Measurements from ENCODE around the gene GPR55. TPM values are rescaled to one million over a fixed set of nuclear protein-coding genes. Genes with fewer than 3 reads are reported as not detected.

Gene GPR55
- polyA plus RNA-seq, 1 donor from 2014 or later, result not detected

GRCh38 chr2:230913406-230914143, 11.5 kb downstream of the GPR55 start:
- no peak overlapping the region for H3K9ac ChIP-seq (ENCODE audit: low read length)
- no peaks in the 10 kb centered on the region for H3K27me3 ChIP-seq (ENCODE audit: insufficient read depth, low read depth, low read length)
- no peak overlapping the region for H3K27ac ChIP-seq (ENCODE audit: low read length)
- no peaks in the 10 kb centered on the region for H3K36me3 ChIP-seq (ENCODE audit: insufficient read depth, low read length)
- no peaks in the 10 kb centered on the region for H3K9me3 ChIP-seq (ENCODE audit: low read length)
- H3K4me3 ChIP-seq (ENCODE audit: low read length), result no peak overlapping the region
- H3K79me2 ChIP-seq (replicated peaks; ENCODE audit: insufficient read depth, low read length), result no peaks in the 10 kb centered on the region
- no peak for TF ChIP-seq MXI1 (conservative IDR thresholded peaks at IDR 0.05; ENCODE audit: poor library complexity, severe bottlenecking)
- TF ChIP-seq CTCF (IDR thresholded peaks at IDR 0.05; ENCODE audit: poor library complexity, severe bottlenecking), result peak; percentile 70
- TF ChIP-seq RAD21 (conservative IDR thresholded peaks at IDR 0.05), result peak; percentile 76
- no peak for TF ChIP-seq EZH2 (IDR thresholded peaks at IDR 0.05; ENCODE audit: borderline replicate concordance, insufficient read depth, low read length, poor library complexity, severe bottlenecking)
- peak; percentile 73 for TF ChIP-seq SMC3 (conservative IDR thresholded peaks at IDR 0.05; ENCODE audit: poor library complexity)
- no peak overlapping the region for H3K4me2 ChIP-seq (ENCODE audit: low read length)
- no peaks in the 10 kb centered on the region for H4K20me1 ChIP-seq (ENCODE audit: insufficient read depth)
- no peaks in the 10 kb centered on the region for H3K9me2 ChIP-seq (ENCODE audit: insufficient read depth, low read length)
- H2AFZ ChIP-seq (ENCODE audit: low read depth, low read length), result no peak overlapping the region
- H3F3A ChIP-seq (ENCODE audit: insufficient read depth, low read length, poor library complexity, severe bottlenecking), result no peaks in the 10 kb centered on the region

- Histone ChIP-seq H3K4me3 (ENCODE audit: low read length) (no peak overlapping the region), H3K4me2 (ENCODE audit: low read length) (no peak overlapping the region), H3K36me3 (ENCODE audit: insufficient read depth, low read length) (no peaks in the 10 kb centered on the region), H3K27me3 (ENCODE audit: insufficient read depth, low read depth, low read length) (no peaks in the 10 kb centered on the region), H3K27ac (ENCODE audit: low read length) (no peak overlapping the region), H3F3A (ENCODE audit: insufficient read depth, low read length, poor library complexity, severe bottlenecking) (no peaks in the 10 kb centered on the region), H3K9me2 (ENCODE audit: insufficient read depth, low read length) (no peaks in the 10 kb centered on the region), H3K9me3 (ENCODE audit: low read length) (no peaks in the 10 kb centered on the region), H2AFZ (ENCODE audit: low read depth, low read length) (no peak overlapping the region), H3K79me2 (replicated peaks; ENCODE audit: insufficient read depth, low read length) (no peaks in the 10 kb centered on the region), H4K20me1 (ENCODE audit: insufficient read depth) (no peaks in the 10 kb centered on the region), H3K9ac (ENCODE audit: low read length) (no peak overlapping the region)
- no peak for TF ChIP-seq RAD21 (conservative IDR thresholded peaks at IDR 0.05)
- TF ChIP-seq EZH2 (IDR thresholded peaks at IDR 0.05; ENCODE audit: borderline replicate concordance, insufficient read depth, low read length, poor library complexity, severe bottlenecking), result no peak
- TF ChIP-seq POLR2AphosphoS5 (IDR thresholded peaks at IDR 0.05), result no peak
- no peak for TF ChIP-seq REST (IDR thresholded peaks at IDR 0.05; ENCODE audit: borderline replicate concordance)
- no peak for TF ChIP-seq TAF1 (IDR thresholded peaks at IDR 0.05; ENCODE audit: low read depth)
- TF ChIP-seq SMC3 (conservative IDR thresholded peaks at IDR 0.05; ENCODE audit: poor library complexity), result no peak
- no peak for TF ChIP-seq MXI1 (conservative IDR thresholded peaks at IDR 0.05; ENCODE audit: poor library complexity, severe bottlenecking)
- TF ChIP-seq EP300 (conservative IDR thresholded peaks at IDR 0.05; ENCODE audit: poor library complexity, severe bottlenecking), result no peak
- no peak for TF ChIP-seq CTCF (IDR thresholded peaks at IDR 0.05; ENCODE audit: poor library complexity, severe bottlenecking)
Observed at GRCh38 chr2:230912724-230913123, 12.3 kb downstream of the GPR55 start.

All from neural cell (in vitro differentiated cells).